Smooth muscle cell (in vitro differentiated cells): Measurements from ENCODE around the gene RALGPS1. TPM values are rescaled to one million over a fixed set of nuclear protein-coding genes. Genes with fewer than 3 reads are reported as not detected.

Experiments used
- DNase-seq: peaks from one replicate; lab custom pipeline; 2025; ENCODE audit not compliant: unreplicated experiment; lab: John Stamatoyannopoulos, UW
- H2AFZ ChIP-seq: fragments of 200-600 bp; sonication (generic); 2 replicates; pipeline ENCODE4 v1.6.0; 2016; ENCODE audit warnings: antibody characterized with exemption, low read depth, mild to moderate bottlenecking
- H3F3A ChIP-seq: fragments of 200-600 bp; sonication (generic); 2 replicates; pipeline ENCODE4 v1.6.0; 2017; ENCODE audit warnings: antibody characterized with exemption, low read depth
- H3K27ac ChIP-seq: fragments of 200-600 bp; sonication (generic); 2 replicates; pipeline ENCODE4 v1.5.1; 2016; ENCODE audit warnings: low read depth, mild to moderate bottlenecking
- H3K27me3 ChIP-seq: fragments of 200-600 bp; sonication (generic); 2 replicates; pipeline ENCODE4 v1.6.1; 2016; ENCODE audit warnings: low read depth, mild to moderate bottlenecking
- H3K36me3 ChIP-seq: fragments of 200-600 bp; sonication (generic); 2 replicates; pipeline ENCODE4 v1.5.1; 2016; ENCODE audit warnings: low read depth
- H3K4me1 ChIP-seq: fragments of 200-600 bp; sonication (generic); 2 replicates; pipeline ENCODE4 v1.5.1; 2016; ENCODE audit warnings: low read depth
- H3K4me2 ChIP-seq: fragments of 200-600 bp; sonication (generic); 2 replicates; pipeline ENCODE4 v1.6.0; 2016; ENCODE audit warnings: mild to moderate bottlenecking
- H3K4me3 ChIP-seq: fragments of 200-600 bp; sonication (generic); 2 replicates; pipeline ENCODE4 v1.5.1; 2016; ENCODE audit warnings: mild to moderate bottlenecking
- H3K79me2 ChIP-seq: fragments of 200-600 bp; sonication (generic); 2 replicates; pipeline ENCODE4 v1.6.0; 2016; ENCODE audit warnings: low read depth, mild to moderate bottlenecking
- H3K9ac ChIP-seq: fragments of 200-600 bp; sonication (generic); 2 replicates; pipeline ENCODE4 v1.6.0; 2016; ENCODE audit warnings: low read depth
- H3K9me3 ChIP-seq: fragments of 200-600 bp; sonication (generic); replicated peaks from 2 replicates; pipeline ENCODE4 v1.5.1; 2016; ENCODE audit warnings: low read depth
- H4K20me1 ChIP-seq: fragments of 200-600 bp; sonication (generic); 2 replicates; pipeline ENCODE4 v1.6.0; 2016; ENCODE audit warnings: low read depth
- WGBS: methylation state at CpG from one replicate; pipeline ENCODE4 v1.1.7; 2016; ENCODE audit warnings: low lambda C conversion rate; 5-methylcytosine and 5-hydroxymethylcytosine counted together
- polyA plus RNA-seq: library from polyadenylated mRNA; unstranded; fragments of >200 nt; fragmentation: Nextera tagmentation; extraction: Ambion mirVana; gene quantifications from 2 replicates; pipeline ENCODE4 v1.2.1, GENCODE V29; 2016
- total RNA-seq: library from RNA; depleted of rRNA; stranded (reverse); fragments of >200 nt; gene quantifications from 2 replicates; pipeline ENCODE4 v1.2.3, GENCODE V29; 2014
- TF ChIP-seq, protein P1 (sequence below): fragments of 200-600 bp; sonication (generic); IDR thresholded peaks from 2 replicates; pipeline ENCODE4 v1.5.1; 2017; ENCODE audit warnings: borderline replicate concordance, mild to moderate bottlenecking, antibody characterized with exemption; ENCODE audit not compliant: insufficient read depth, poor library complexity, severe bottlenecking

The RALGPS1 gene
- total and polyA plus RNA-seq, 2 experiments from 2014 or later = 2.1 to 4.0 TPM

DNA sequence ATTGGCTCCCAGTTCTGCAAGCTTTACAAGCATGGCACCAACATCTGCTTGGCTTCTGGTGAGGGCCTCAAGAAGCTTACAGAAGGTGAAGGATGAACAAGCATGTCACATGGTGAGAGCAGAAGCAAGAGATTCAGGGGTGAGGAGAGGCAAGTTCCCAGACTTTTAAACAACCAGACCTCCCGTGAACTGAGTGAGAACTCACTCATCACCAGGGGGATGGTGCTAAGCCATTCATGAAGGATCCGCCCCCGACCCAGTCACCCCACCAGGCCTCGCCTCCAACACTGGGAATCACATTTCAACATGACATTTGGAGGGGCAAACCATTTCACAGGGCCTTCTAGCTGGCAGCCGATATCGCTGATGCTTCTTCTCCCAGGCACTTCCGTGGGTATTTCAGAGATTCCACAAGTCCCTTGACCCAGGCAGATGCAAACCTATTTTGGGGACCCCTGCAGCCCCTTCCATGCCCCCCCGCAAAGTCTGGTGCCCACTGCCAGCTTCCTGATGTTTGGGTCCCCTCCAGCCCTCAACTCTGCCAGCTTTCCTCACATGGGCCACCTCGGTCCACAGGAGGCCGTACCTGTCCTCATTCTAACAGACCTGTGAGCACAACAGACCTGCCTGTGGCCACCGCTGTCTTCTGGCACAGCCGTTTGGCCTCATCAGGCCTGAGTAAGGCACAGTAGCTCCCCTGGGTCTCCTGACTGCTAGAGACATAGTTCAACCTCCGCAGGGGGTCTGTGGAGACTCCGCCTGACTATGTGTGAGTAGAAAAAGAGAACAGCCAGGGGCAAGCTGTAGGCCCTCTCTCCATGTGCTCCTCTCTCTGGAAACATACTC is 268.5 kb downstream of the RALGPS1 start:
- 89% methylated on average over 14 of the region's 14 CpGs for WGBS
- no peaks in the 10 kb centered on the region for H3F3A ChIP-seq

DNA sequence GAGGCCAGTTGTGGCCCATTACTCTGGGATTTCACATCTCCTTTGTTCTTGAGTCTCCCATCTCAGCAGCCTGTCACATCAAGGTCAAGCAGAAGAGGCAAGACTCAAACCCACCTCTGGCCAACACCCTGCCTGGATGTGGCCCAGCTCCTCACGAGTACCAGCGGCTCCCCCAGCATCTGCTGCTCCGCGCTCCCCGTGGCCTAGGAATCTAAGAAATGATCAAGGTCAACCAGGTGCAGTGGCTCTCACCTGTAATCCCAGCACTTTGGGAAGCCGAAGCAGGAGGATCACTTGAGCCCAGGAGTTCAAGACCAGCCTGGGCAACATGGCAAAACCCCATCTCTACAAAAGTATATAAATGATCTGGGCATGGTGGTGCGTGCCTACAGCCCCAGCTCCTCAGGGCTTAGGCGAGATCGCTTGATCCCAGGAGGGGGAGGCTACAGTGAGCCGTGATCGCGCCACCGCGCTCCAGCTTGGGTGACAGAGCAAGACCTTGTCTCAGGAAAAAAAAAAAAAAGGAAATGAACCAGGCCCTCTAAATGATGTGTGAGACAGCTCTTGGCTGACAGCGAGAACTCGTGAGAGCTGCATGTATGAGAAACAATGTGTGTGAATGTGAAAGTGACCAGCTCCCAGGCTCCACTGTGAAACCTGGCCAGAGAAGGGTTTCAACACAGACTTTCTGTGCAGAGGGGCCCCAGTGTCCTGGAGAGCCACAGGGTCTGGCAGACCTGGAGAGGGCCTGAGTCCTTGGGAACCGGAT is 269.4 kb downstream of the RALGPS1 start:
- TF ChIP-seq, protein P1, sequence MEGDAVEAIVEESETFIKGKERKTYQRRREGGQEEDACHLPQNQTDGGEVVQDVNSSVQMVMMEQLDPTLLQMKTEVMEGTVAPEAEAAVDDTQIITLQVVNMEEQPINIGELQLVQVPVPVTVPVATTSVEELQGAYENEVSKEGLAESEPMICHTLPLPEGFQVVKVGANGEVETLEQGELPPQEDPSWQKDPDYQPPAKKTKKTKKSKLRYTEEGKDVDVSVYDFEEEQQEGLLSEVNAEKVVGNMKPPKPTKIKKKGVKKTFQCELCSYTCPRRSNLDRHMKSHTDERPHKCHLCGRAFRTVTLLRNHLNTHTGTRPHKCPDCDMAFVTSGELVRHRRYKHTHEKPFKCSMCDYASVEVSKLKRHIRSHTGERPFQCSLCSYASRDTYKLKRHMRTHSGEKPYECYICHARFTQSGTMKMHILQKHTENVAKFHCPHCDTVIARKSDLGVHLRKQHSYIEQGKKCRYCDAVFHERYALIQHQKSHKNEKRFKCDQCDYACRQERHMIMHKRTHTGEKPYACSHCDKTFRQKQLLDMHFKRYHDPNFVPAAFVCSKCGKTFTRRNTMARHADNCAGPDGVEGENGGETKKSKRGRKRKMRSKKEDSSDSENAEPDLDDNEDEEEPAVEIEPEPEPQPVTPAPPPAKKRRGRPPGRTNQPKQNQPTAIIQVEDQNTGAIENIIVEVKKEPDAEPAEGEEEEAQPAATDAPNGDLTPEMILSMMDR = no peak
- H3K79me2 ChIP-seq = no peaks in the 10 kb centered on the region
- H4K20me1 ChIP-seq = no peaks in the 10 kb centered on the region
- WGBS = 87% methylated on average over 17 of the region's 17 CpGs
- no peaks in the 10 kb centered on the region for H3K4me1 ChIP-seq
- H3K27me3 ChIP-seq = no peaks in the 10 kb centered on the region
- H2AFZ ChIP-seq = no peak overlapping the region
- no peaks in the 10 kb centered on the region for H3F3A ChIP-seq
- no peak overlapping the region for H3K9ac ChIP-seq
- H3K4me2 ChIP-seq = no peak overlapping the region
- no peaks in the 10 kb centered on the region for H3K36me3 ChIP-seq
- no peaks in the 10 kb centered on the region for H3K9me3 ChIP-seq
- no peak for DNase-seq
- no peak overlapping the region for H3K27ac ChIP-seq
- no peak overlapping the region for H3K4me3 ChIP-seq

More for the DNA sequence above, 268.5 kb downstream of the RALGPS1 start:
- no peak overlapping the region for H2AFZ ChIP-seq
- no peak overlapping the region for H3K4me3 ChIP-seq
- H3K9me3 ChIP-seq = no peaks in the 10 kb centered on the region
- no peak overlapping the region for H3K9ac ChIP-seq
- no peak overlapping the region for H3K4me2 ChIP-seq
- no peak overlapping the region for H3K27ac ChIP-seq
- no peaks in the 10 kb centered on the region for H4K20me1 ChIP-seq
- no peaks in the 10 kb centered on the region for H3K36me3 ChIP-seq
- no peak for DNase-seq
- H3K79me2 ChIP-seq = no peaks in the 10 kb centered on the region
- TF ChIP-seq, protein P1 = no peak
- no peaks in the 10 kb centered on the region for H3K4me1 ChIP-seq
- no peaks in the 10 kb centered on the region for H3K27me3 ChIP-seq

DNA sequence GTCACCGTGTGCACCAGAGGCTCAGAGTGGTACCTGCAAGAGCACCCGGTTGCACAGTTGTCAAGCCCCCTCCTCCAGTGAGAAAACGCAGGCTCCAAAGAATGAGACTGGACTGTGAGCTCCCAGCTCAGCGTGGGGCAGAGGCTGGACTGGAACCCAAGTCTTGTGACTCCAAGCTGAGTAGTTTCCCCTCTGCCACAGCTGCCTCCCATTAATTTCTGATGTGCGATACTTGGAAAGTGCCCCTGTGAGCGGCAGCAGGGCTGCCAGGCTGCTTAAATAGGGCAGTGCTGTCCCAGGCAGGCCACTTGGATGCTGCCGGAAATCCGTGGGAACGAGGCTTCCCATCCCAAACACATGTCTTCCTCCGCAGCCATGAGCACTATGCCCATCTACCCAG is 270.1 kb downstream of the RALGPS1 start:
- Histone ChIP-seq H3K9ac (no peak overlapping the region), H3K27me3 (no peaks in the 10 kb centered on the region), H3K4me2 (no peak overlapping the region), H2AFZ (no peak overlapping the region), H3K79me2 (no peaks in the 10 kb centered on the region), H4K20me1 (no peaks in the 10 kb centered on the region), H3K27ac (no peak overlapping the region), H3K4me3 (no peak overlapping the region), H3K4me1 (no peaks in the 10 kb centered on the region), H3F3A (no peaks in the 10 kb centered on the region), H3K9me3 (no peaks in the 10 kb centered on the region), H3K36me3 (no peaks in the 10 kb centered on the region)
- DNase-seq = no peak
- 90% methylated on average over 10 of the region's 10 CpGs for whole genome bisulfite sequencing
- TF ChIP-seq, protein P1 = no peak
